ENCODE results near the gene NPM3.

NPM3 gene

GRCh38 chr10:101830322-101831168 lies 47.3 kb upstream of the NPM3 start:
- DNase-seq (ENCODE audit: low read depth in 1 of 2, low spot score in 1 of 2): peak; percentile 90 to 96
- peak; percentile 53 for TF ChIP-seq POLR2AphosphoS5 (IDR thresholded peaks at IDR 0.05; ENCODE audit: low read depth)
- TF ChIP-seq GABPA (IDR thresholded peaks at IDR 0.05; ENCODE audit: low read depth): peak; percentile 23; the same call in 1 of the 2 replicates
- TF ChIP-seq REST (IDR thresholded peaks at IDR 0.05; ENCODE audit: insufficient replicate concordance, low read depth): no peak
- H3K27me3 ChIP-seq (ENCODE audit: insufficient read depth, poor library complexity, severe bottlenecking): no peaks in the 10 kb centered on the region
- peak overlapping the region; percentile 47 for H3K4me3 ChIP-seq (replicated peaks; ENCODE audit: insufficient read depth, low read length)
- peak overlapping the region; percentile 56 for H3K27ac ChIP-seq (replicated peaks)

- Histone ChIP-seq H3K4me3 (replicated peaks; ENCODE audit: insufficient read depth, low read length) (no peak overlapping the region), H3K27me3 (ENCODE audit: insufficient read depth, poor library complexity, severe bottlenecking) (no peaks in the 10 kb centered on the region), H3K27ac (replicated peaks) (peak overlapping the region; percentile 29)
- no peak for TF ChIP-seq SPI1 (IDR thresholded peaks at IDR 0.05; ENCODE audit: borderline replicate concordance, low read depth)
- no peak for TF ChIP-seq REST (IDR thresholded peaks at IDR 0.05; ENCODE audit: insufficient replicate concordance, low read depth)
- TF ChIP-seq POLR2AphosphoS5 (IDR thresholded peaks at IDR 0.05; ENCODE audit: low read depth): no peak
- TF ChIP-seq GABPA (IDR thresholded peaks at IDR 0.05; ENCODE audit: low read depth): no peak
- TF ChIP-seq CTCF (IDR thresholded peaks at IDR 0.05; ENCODE audit: insufficient read depth, low read length): no peak
- DNase-seq (ENCODE audit: low read depth in 1 of 2, low spot score in 1 of 2): peak in 1 of 2 experiments; percentile 51
Observed at GRCh38 chr10:101829561-101830315, 46.5 kb upstream of the NPM3 start.

- Histone ChIP-seq H3K4me3 (replicated peaks; ENCODE audit: insufficient read depth, low read length) (no peak overlapping the region), H3K27ac (replicated peaks) (no peak overlapping the region), H3K27me3 (ENCODE audit: insufficient read depth, poor library complexity, severe bottlenecking) (no peaks in the 10 kb centered on the region)
- TF ChIP-seq GABPA (IDR thresholded peaks at IDR 0.05; ENCODE audit: low read depth): no peak
- no peak for DNase-seq (ENCODE audit: low read depth in 1 of 2, low spot score in 1 of 2)
Observed at GRCh38 chr10:101828766-101829551, 45.7 kb upstream of the NPM3 start.

GRCh38 chr10:101827919-101828600 lies 44.8 kb upstream of the NPM3 start:
- Histone ChIP-seq H3K27me3 (ENCODE audit: insufficient read depth, poor library complexity, severe bottlenecking) (no peaks in the 10 kb centered on the region), H3K27ac (replicated peaks) (no peak overlapping the region), H3K4me3 (replicated peaks; ENCODE audit: insufficient read depth, low read length) (no peak overlapping the region)
- DNase-seq (ENCODE audit: low read depth in 1 of 2, low spot score in 1 of 2): no peak
- no peak for TF ChIP-seq SPI1 (IDR thresholded peaks at IDR 0.05; ENCODE audit: borderline replicate concordance, low read depth)
- no peak for TF ChIP-seq CTCF (IDR thresholded peaks at IDR 0.05; ENCODE audit: insufficient read depth, low read length)
- TF ChIP-seq GABPA (IDR thresholded peaks at IDR 0.05; ENCODE audit: low read depth): no peak
- no peak for TF ChIP-seq REST (IDR thresholded peaks at IDR 0.05; ENCODE audit: insufficient replicate concordance, low read depth)
- no peak for TF ChIP-seq POLR2AphosphoS5 (IDR thresholded peaks at IDR 0.05; ENCODE audit: low read depth)
